ENCODE results near the gene APOL6. TPM values are rescaled to one million over a fixed set of nuclear protein-coding genes. Genes with fewer than 3 reads are reported as not detected.
A peak's percentile ranks its signal among the peaks of the same experiment; 100 is the strongest.
"Not testable (repeated sequence)": the region's sequence is repeated elsewhere in the genome, so short reads cannot be mapped to it uniquely, and the experiment has no call there.

The APOL6 gene
- total and polyA plus RNA-seq, 2 donors (not counting 1 experiment from before 2014, with no cell fraction given) = 18.7 to 58.3 TPM

GRCh38 chr22:35678836-35679235, 30.6 kb downstream of the APOL6 start:
- no peaks in the 10 kb centered on the region for H3K4me1 ChIP-seq (ENCODE audit: control insufficient read depth, extremely low read depth, insufficient read depth, low read length)
- H3K4me2 ChIP-seq (ENCODE audit: extremely low read depth, insufficient read depth, low read length) = no peak overlapping the region
- H3K36me3 ChIP-seq (ENCODE audit: control insufficient read depth, insufficient read depth, low read length) = no peaks in the 10 kb centered on the region
- no peak overlapping the region for H3K9ac ChIP-seq (ENCODE audit: insufficient read depth, low read length)
- H3K27me3 ChIP-seq (ENCODE audit: control insufficient read depth, insufficient read depth, low read length) = no peaks in the 10 kb centered on the region
- no peak overlapping the region for H3K4me3 ChIP-seq (replicated peaks in 1 of 4; ENCODE audit: control extremely low read depth in 1 of 4, insufficient read depth in 1 of 4, low read depth in 3 of 4, low read length in 4 of 4)
- H3K9me3 ChIP-seq (ENCODE audit: control insufficient read depth, insufficient read depth, low read depth, low read length) = no peaks in the 10 kb centered on the region
- DNase-seq (ENCODE audit: low read depth in 2 of 2) = no peak
- H4K20me1 ChIP-seq (ENCODE audit: control insufficient read depth, extremely low read depth, insufficient read depth, low read length) = no peaks in the 10 kb centered on the region
- H3K79me2 ChIP-seq (ENCODE audit: control insufficient read depth, insufficient read depth, low read length) = no peaks in the 10 kb centered on the region
- H2AFZ ChIP-seq (ENCODE audit: low read length) = no peak overlapping the region
- H3K27ac ChIP-seq (ENCODE audit: insufficient read depth, low read length) = no peak overlapping the region
- no peak for TF ChIP-seq CTCF (conservative IDR thresholded peaks at IDR 0.05 in 1 of 2, IDR thresholded peaks at IDR 0.05 in 1 of 2; ENCODE audit: low read depth in 1 of 2, low read length in 2 of 2)
- TF ChIP-seq EZH2 (IDR thresholded peaks at IDR 0.05; ENCODE audit: low read length, missing control alignments) = no peak

GRCh38 chr22:35679492-35679891, 31.2 kb downstream of the APOL6 start:
- not testable (repeated sequence) for H3K4me3 ChIP-seq (replicated peaks in 1 of 4; ENCODE audit: control extremely low read depth in 1 of 4, insufficient read depth in 1 of 4, low read depth in 3 of 4, low read length in 4 of 4); H3K27ac ChIP-seq (ENCODE audit: insufficient read depth, low read length); H3K79me2 ChIP-seq (ENCODE audit: control insufficient read depth, insufficient read depth, low read length); H2AFZ ChIP-seq (ENCODE audit: low read length); H3K9ac ChIP-seq (ENCODE audit: insufficient read depth, low read length); H3K36me3 ChIP-seq (ENCODE audit: control insufficient read depth, insufficient read depth, low read length); H3K9me3 ChIP-seq (ENCODE audit: control insufficient read depth, insufficient read depth, low read depth, low read length); H3K4me2 ChIP-seq (ENCODE audit: extremely low read depth, insufficient read depth, low read length); H3K4me1 ChIP-seq (ENCODE audit: control insufficient read depth, extremely low read depth, insufficient read depth, low read length); H4K20me1 ChIP-seq (ENCODE audit: control insufficient read depth, extremely low read depth, insufficient read depth, low read length); H3K27me3 ChIP-seq (ENCODE audit: control insufficient read depth, insufficient read depth, low read length)
- DNase-seq (ENCODE audit: low read depth in 2 of 2) = peak in 1 of 2 donors; percentile 26

- H3K9me3 ChIP-seq (ENCODE audit: control insufficient read depth, insufficient read depth, low read depth, low read length) = no peaks in the 10 kb centered on the region
- H3K79me2 ChIP-seq (ENCODE audit: control insufficient read depth, insufficient read depth, low read length) = no peaks in the 10 kb centered on the region
- no peaks in the 10 kb centered on the region for H3K36me3 ChIP-seq (ENCODE audit: control insufficient read depth, insufficient read depth, low read length)
- no peaks in the 10 kb centered on the region for H3K27me3 ChIP-seq (ENCODE audit: control insufficient read depth, insufficient read depth, low read length)
- DNase-seq (ENCODE audit: low read depth in 2 of 2) = no peak
- no peak overlapping the region for H3K4me2 ChIP-seq (ENCODE audit: extremely low read depth, insufficient read depth, low read length)
- TF ChIP-seq EZH2 (IDR thresholded peaks at IDR 0.05; ENCODE audit: low read length, missing control alignments) (no peak), CTCF (conservative IDR thresholded peaks at IDR 0.05 in 1 of 2, IDR thresholded peaks at IDR 0.05 in 1 of 2; ENCODE audit: low read depth in 1 of 2, low read length in 2 of 2) (no peak)
- H4K20me1 ChIP-seq (ENCODE audit: control insufficient read depth, extremely low read depth, insufficient read depth, low read length) = no peaks in the 10 kb centered on the region
- no peak overlapping the region for H3K4me3 ChIP-seq (replicated peaks in 1 of 4; ENCODE audit: control extremely low read depth in 1 of 4, insufficient read depth in 1 of 4, low read depth in 3 of 4, low read length in 4 of 4)
- no peaks in the 10 kb centered on the region for H3K4me1 ChIP-seq (ENCODE audit: control insufficient read depth, extremely low read depth, insufficient read depth, low read length)
- H3K9ac ChIP-seq (ENCODE audit: insufficient read depth, low read length) = no peak overlapping the region
- H2AFZ ChIP-seq (ENCODE audit: low read length) = no peak overlapping the region
- H3K27ac ChIP-seq (ENCODE audit: insufficient read depth, low read length) = no peak overlapping the region
These were observed 33.3 kb downstream of the APOL6 start for GRCh38 chr22:35681454-35682052.

Data from fibroblast of lung (primary cell).